NCI-H2227 (cell line): ENCODE data around the gene IQUB.
"Not testable (repeated sequence)": the region's sequence is repeated elsewhere in the genome, so short reads cannot be mapped to it uniquely, and the experiment has no call there.

Experiments used
- DNase-seq: peaks from one replicate; lab custom pipeline; 2025; ENCODE audit not compliant: unreplicated experiment; lab: John Stamatoyannopoulos, UW

IQUB gene

DNA sequence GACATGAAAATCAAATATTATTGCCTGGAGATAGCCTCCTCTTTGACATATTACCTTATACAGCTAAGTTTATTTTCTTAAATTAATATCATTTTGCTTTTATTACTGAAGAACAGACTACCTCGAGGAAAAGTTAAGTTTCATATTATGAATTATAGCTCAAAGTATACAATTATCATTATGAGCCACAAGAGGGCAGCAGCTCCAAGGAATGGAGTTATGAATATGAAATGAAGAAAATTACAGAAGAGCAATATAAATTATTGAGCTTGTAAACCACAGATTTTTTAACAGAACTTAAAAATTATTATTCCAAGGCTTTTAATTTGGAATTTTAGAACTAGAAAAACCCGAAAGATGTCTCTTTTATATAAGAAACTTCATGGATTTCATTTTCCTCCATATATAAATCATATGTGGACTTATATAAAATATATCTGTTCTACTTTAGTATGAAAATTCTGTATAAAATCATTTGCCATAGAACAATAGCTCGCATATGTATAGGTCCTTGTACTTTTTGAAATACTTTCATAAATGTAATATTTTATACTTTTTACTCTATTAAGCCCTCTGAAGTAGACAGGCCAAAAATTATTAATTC is 40.1 kb downstream of the IQUB start:
- peak; percentile 39 for DNase-seq

- no peak for DNase-seq
These were observed 41.9 kb downstream of the IQUB start for GRCh38 chr7:123492485-123492884.

DNA sequence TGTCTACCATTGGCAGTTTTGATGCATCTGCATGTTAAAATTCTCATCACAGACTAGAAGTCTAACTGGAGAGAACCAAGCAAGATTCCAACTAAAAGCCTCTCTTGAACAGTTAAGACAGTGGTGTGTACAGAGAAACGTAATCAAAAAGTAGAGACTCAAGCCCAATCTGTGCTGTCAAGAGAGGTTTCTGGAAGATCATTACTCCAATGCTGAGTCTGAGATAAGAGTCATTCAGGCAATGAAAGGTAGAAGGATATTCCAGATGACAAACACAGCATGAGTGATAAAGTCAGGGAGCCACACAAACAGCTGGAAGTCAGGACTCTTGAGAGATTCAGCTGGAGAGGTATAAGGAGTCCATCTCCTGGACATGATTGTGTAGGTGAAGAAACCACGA is 48.7 kb downstream of the IQUB start:
- DNase-seq: no peak

DNA sequence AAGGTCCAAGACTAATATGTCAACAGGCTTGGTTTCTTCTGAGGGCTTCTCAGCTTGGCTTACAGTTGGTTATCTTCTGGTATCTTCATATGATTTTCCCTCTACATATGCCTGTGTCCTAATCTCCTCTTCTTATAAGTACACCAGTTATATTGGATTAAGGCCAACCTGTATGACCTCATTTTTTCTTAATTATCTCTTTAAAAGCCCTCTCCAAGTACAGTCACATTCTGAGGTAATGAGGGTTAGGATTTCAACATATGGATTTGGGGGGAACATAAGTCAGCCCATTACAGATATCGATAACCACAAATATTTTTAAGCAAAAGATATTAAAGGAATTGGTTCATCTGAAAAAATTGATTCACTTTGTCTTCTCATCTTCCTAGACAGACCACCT is 49.2 kb downstream of the IQUB start:
- no peak for DNase-seq

- no peak for DNase-seq
These were observed 50.2 kb downstream of the IQUB start for GRCh38 chr7:123484199-123484598.

- no peak for DNase-seq
These were observed 54.3 kb downstream of the IQUB start for GRCh38 chr7:123480107-123480506.

DNA sequence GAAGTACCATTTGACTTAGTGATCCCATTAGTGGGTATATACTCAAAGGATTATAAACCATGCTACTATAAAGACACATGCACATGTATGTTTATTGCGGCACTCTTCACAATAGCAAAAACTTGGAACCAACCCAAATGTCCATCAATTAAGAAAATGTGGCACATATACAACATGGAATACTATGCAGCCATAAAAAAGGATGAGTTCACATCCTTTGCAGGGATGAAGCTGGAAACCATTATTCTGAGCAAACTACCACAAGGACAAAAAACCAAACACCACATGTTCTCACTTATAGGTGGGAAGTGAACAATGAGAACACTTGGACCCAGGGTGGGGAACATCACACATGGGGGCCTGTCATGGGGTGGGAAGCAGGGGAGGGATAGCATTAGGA is 56.3 kb downstream of the IQUB start:
- DNase-seq: not testable (repeated sequence)

- no peak for DNase-seq
These were observed 61.5 kb downstream of the IQUB start for GRCh38 chr7:123472750-123473445.

DNA sequence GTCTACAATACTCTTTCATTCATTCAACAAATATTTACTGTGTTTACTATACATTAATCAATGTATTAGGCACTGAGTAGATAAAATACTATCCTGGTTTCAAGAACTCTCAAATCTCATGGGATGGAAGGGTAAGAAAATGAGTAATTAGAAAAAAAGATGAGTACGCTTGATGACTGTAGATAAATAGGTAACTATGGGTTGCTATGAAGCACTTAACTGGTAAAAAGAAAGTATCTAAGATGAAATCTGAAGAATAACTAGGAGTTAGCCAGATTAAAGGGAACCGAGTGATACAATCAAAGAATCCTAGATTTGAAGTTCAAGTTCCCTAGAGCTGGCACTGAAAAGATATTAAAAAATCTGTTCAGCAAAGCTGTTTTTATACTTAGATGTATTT is 62.1 kb downstream of the IQUB start:
- DNase-seq: no peak

DNA sequence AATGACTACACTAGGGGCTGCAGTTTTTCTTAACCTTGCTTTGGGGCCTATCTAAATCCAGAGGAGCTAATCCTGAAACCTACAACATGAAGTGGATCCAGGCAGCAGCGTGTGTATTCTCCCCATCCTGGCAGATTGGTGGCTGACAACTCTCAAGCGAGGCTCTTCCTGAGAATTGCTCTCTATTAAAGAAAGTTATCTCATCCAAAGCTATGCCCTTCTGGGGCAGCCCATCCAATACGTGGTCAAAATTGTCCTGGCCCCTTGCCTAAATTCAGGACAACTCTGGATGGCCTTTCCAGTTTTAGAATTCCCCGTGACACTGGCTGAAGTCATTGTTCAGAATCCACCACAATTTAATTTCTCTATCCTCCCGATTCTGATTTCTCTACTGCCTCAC is 66.1 kb downstream of the IQUB start:
- no peak for DNase-seq

DNA sequence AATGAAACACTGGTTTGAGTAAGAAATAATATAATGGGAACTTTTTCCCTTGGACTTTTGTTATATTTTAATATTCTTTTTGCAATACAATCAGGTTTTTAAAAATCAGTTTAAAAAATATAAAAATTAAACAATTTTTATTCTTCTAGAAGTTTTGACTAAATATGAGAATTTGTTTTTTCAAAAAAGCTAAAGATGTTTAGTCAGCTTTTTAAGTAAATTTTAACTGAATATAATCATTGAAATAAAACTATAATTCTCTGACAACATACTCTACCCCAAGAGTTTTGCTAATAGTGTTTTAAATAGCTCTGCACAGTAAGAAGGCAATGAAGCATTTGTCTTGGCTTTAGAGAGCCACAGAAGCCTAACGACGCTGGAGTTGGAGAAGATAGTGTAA is 70.5 kb downstream of the IQUB start:
- no peak for DNase-seq

DNA sequence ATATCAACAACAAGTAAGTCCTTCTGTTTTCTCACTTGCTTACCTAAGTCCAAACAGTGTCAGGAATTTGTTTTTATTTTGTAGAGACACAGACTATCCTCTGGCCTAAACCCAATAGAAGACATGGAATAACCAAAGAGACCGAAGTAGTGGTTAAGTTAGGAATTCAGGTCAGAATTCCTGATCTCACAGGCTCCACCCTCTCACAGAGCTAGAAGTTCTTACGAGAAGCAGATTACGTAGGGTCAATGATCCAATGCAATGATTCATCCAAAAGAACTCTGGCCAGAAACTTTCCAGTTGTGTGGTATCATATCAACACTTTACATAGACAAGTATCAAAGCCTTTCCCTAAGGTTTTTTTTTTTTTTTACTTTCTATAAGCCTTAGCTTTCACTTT is 73.8 kb downstream of the IQUB start:
- DNase-seq: no peak

GRCh38 chr7:123455965-123456470 is 78.4 kb downstream of the IQUB start:
- DNase-seq: no peak

- DNase-seq: no peak
These were observed 94.3 kb downstream of the IQUB start for GRCh38 chr7:123440101-123440548.

- no peak for DNase-seq
These were observed 95.2 kb downstream of the IQUB start for GRCh38 chr7:123439191-123439590.

DNA sequence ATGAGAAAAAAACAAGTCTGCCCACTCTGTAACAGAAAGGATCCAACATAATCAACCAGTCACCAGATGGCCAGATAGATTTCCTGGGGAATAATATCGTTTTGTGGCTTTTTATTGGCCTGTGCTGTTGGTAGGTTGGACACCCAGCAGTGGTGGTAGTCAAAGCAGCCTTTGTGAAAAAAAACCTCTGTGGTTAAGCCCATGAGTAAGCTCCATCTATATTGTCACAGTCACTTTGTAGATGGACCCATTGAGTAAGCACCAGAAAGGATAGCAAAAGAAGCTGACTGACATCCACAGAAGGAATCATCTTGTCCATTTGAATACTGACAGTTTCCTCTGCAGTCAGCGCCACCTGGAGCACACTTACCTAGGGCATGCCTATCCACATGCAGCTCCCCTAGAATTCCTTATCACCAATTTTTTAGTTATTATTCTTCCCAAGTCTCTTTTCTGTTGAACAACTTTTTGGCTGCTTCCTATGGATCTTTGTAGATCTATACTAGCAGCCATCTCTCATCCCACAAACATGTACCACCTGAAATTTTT is 96.9 kb downstream of the IQUB start:
- DNase-seq: no peak

- no peak for DNase-seq
These were observed 99.2 kb downstream of the IQUB start for GRCh38 chr7:123435080-123435700.

- no peak for DNase-seq
These were observed 100.7 kb downstream of the IQUB start for GRCh38 chr7:123433665-123434064.

- no peak for DNase-seq
These were observed 101.8 kb downstream of the IQUB start for GRCh38 chr7:123432601-123433000.

- no peak for DNase-seq
These were observed 103.2 kb downstream of the IQUB start for GRCh38 chr7:123431075-123431614.

- no peak for DNase-seq
These were observed 109.1 kb downstream of the IQUB start for GRCh38 chr7:123425246-123425645.

- DNase-seq: no peak
These were observed 109.9 kb downstream of the IQUB start for GRCh38 chr7:123424463-123424862.
